HG02981 (cell line): ENCODE results near the gene TRMT6.

Source experiments
- ATAC-seq: cut with Tn5 transposase; IDR thresholded peaks from one replicate; pipeline ENCODE4 v1.9.1; 2021; ENCODE audit warnings: mild to moderate bottlenecking, moderate library complexity; ENCODE audit not compliant: unreplicated experiment

Gene TRMT6, protein sequence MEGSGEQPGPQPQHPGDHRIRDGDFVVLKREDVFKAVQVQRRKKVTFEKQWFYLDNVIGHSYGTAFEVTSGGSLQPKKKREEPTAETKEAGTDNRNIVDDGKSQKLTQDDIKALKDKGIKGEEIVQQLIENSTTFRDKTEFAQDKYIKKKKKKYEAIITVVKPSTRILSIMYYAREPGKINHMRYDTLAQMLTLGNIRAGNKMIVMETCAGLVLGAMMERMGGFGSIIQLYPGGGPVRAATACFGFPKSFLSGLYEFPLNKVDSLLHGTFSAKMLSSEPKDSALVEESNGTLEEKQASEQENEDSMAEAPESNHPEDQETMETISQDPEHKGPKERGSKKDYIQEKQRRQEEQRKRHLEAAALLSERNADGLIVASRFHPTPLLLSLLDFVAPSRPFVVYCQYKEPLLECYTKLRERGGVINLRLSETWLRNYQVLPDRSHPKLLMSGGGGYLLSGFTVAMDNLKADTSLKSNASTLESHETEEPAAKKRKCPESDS

DNA sequence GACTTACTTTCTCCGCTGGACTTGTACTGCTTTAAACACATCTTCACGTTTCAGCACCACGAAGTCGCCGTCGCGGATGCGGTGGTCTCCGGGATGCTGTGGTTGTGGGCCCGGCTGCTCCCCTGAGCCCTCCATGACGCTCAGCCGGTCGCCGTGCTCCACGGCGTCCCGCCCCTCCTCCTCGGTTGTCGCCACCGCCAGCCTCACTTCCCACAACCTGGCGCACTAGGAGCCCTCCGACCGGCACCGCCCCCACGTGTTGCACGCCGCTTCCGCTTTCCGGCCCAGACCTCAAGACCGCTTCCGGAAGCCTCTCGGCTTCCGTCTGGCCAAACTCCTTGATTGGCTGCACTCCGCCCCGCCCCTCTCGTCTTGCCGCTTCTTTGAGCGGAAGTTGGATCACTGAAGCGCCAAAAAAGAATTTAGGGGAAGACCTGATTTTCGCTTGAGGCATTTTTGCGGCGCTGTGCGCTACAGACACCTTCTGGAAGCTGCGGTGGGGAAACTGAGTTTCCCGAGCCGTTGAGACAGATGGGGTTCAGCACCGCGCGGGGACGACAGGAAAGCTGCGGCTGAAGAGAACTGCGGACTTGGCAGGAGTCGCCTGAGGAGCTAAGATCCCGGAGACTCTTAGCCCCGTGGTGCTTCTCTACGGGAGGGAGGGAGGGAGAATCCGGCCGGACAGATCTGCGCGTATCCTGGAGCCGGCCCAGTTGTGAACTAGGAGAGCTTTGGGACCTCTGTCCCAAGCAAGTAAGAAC, at the start of gene TRMT6, which contains the start of gene MCM8:
Gene TRMT6, minus strand, starts transcription at position 263 of the 761 bp plus-strand sequence. Its CDS starts 128 bp downstream, at position 135.
Gene MCM8, plus strand, starts transcription at position 382 of the 761 bp plus-strand sequence. CDS start 1,364 bp downstream, outside the sequence.
- ATAC-seq, result peak; percentile 96

DNA sequence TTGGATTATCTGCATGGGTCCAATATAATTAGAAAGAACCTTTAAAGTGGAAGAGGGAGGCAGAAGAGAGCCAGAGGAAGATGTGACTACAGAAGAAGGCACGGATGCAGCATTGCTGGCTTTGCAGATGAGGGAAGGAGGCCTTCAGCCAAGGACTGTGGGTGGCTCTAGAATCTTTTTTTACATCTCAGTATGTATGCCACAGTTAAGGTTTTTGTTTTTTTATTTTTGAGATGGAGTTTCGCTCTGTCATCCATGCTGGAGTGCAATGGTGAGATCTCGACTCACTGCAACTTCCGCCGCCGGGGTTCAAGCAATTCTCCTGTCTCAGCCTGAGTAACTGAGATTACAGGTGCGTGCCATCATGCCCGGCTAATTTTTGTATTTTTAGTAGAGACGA, 49.5 kb upstream of the TRMT6 start:
- ATAC-seq, result no peak

DNA sequence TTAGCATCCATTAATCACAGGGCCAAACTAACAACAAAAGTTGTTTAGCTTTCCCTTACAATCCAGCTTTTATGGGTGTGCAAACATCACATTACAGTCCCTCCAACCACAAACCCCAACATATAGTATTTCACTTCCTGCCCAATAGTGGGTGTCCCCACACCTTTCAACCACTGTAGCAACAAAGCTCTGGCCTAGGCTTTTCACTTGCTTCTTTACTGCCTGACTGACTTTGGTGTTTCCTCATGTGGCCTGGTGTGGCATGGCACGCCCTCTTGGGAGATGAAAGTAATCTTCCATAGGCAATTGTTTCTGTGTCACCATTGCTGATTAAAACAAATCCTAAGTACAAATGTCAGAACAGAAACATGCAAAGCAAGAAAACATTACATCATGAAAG, 46.4 kb upstream of the TRMT6 start:
- ATAC-seq, result peak; percentile 97

DNA sequence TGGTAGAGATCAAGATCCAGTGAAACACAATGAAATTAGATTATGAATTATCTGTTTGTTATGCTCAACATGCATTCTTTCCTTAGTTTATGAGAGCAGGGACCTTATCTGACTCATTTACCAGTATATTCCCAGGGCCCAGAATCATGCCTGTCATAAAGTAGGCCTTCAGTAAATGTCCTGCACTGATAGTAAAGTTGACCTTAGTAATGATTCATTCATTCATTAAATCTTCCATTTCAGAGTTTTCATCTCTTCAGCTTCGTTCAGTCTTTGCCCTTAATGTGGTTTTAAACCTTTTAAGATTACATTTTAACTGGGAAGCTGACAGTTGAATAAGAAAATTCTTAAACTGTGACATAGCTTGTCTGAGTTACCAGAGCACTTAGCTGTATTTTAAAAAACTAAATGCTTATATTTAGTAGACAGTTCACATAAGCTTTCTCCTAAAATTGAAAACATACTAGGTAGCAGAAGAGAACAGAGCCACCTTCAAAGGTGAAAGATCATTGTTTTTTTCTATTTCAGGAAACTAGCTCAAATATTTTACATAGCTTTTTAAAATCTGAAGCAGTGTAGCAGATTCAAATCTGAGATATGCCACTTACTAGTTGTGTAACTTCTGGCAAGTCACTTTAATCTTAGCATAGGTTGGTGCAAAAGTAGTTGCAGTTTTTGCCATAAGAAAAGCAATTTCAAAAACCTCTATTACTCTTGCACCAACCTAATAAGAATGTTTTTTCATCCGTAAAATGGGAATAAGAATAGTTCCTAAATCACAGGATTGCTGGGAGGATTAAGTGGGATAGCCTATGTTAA, 41.5 kb upstream of the TRMT6 start:
- ATAC-seq, result no peak

DNA sequence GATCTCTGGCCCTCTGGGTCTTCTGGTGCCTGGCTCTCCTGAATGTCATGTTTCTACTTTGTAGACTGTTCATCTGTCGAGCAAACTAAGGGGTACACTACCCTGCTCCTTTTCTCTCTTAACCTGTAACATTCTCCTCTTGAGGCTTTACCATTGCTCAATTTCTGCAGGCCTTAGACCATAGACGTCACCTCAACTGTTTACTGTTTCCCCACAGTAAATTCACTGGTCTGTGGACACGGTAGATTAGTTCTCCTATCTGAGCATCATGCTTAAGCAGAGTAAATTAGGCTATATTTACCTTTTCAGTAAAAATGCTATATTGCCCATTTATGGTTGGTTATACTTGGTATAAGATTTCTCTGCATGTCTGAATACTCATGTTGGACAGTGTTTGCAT, 40.6 kb upstream of the TRMT6 start:
- ATAC-seq, result no peak

DNA sequence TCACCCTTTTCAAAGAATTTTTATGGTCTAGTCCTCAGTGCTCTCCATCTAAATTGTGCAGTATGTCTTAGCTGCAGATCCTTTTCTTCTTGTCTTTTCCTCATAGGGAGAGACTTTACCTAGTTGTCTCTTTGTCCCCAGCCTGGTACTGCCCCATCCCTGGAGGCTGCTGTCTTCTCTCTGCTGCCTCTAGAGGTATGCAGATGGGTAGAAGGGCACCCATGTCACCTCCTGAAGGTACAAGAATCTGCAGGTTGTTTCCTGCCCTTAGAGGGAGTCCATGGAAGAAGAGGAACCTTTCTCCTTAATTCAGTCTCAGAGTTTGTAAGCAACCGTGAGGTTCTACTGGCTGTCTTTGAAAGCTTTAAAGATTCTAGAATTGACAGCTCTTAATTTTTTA, 39.2 kb upstream of the TRMT6 start:
- no peak for ATAC-seq

DNA sequence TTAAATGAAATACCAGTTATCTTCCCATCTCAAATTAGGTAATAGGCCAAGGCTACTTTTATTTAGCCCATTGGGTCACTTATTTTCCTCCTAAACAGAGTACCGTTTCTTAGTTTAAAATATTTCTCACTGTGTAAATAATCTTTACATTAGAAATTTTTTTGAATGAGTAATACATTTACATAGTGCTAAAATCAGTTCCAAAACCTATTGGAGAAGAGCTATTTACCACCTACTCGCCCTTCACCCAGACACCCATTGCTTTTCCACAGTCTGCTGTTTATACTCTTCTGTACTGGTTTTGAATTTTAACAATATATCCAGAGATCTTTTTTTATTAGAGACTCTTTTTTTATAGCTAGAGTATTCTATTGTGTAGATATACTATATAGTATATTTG, 37.0 kb upstream of the TRMT6 start:
- ATAC-seq, result no peak

DNA sequence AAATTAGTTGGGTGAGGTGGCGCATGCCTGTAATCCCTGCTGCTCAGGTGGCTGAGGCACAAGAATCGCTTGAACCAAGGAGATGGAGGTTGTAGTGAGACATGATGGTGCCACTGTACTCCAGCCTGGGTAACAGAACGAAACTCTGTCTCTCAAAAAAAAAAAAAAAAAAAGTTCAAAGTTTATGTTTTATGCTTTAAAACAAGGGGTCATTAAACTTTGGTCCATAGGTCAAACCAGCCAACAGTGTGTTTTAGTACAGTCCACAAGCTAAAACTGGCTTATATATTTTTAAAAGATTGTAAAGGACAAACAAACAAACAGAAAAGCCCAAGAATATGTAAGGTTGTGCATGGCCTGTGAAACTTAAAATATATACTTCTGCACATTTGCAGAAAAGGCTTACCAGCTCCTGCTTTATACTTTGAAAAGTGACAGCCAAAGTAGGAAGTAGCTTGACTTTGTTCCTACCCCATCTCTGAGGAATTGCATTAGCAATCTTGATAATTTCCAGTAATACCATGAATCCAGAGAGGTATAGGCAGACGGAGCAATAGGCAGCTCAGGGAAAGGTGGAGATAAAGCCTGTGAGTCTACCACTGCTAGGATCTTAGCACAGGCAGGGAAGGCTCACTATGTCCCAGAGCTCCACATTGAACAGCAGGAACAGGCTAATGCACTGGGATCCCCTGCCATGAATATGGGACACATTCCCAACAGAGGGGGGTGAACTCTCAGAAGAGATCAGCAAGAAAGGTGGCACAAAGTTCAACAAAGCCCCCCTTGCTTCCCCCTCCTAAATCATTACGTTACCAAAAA, 30.6 kb upstream of the TRMT6 start:
- ATAC-seq, result no peak

DNA sequence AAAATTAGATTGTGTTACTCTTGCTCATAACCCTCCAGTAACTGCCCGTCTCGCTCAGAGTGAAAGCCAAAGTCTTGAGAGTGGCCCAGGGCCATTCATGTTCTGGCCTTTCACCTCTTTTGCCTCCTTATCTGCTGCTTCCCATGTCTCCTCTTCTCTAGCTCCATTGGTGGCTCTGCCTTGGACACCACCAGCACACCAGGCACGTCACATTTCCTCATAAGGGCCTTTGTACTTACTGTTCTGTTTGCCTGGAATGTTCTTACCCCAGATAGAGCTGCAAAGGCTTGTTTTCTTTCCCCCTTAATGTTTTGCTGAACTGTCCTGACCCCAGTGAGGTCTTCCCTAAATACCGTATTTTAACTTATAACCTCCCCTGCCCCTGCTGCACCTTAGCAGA, 29.5 kb upstream of the TRMT6 start:
- ATAC-seq, result no peak

DNA sequence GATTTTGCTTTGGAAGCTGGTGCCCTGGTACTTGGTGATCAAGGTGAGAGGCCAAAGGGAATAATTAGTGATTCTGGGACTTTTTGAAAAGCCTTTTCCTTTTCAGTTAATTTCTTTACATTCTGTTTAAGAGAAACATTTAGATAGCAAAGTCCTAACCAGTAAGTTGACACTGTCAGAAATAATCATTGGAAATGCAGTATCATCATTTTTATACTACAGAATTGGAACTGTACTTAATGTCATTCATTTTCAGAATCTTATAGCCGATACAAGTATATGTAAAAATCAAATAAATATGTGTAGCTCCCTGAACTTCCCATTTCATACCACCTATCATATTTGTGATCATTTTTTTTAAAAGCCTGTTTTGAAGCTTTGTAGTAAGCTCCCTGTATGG, 27.6 kb upstream of the TRMT6 start:
- ATAC-seq, result no peak

DNA sequence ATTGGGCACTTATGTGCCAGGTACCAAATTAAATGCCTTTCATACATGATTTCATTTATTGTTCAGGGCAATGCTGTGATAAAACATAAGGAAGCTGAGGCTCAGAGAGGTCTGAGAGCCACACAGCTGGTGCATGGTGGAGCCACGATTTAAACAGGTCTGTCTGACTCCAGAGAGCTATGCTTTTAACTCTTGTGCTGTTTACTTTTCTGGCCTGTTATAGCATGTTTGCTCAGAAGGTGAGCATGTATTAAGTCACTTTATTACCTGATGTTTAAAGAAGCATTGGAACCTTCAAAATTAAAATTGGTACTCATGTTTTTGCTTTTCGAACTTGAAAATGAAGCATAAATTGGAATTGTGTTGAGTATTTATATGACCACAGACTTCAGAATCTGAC, 26.9 kb upstream of the TRMT6 start:
- no peak for ATAC-seq

DNA sequence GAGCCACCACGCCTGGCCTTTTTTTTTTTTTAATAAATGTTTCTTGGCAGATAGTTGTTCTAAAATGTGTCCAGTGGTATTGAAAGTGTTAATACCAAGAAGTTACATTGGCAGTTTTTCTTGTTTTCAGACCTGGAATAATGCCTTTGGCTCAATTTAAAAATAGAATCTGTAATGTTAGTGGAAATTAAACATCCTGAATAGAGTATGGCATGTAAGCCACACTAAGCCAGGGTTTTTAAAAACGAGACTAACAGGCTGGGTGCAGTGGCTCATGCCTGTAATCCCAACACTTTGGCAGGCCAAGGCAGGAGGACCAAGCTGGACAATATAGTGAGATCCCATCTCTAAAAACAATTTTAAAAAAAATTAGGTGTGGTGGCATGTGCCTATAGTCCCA, 25.4 kb upstream of the TRMT6 start:
- no peak for ATAC-seq

DNA sequence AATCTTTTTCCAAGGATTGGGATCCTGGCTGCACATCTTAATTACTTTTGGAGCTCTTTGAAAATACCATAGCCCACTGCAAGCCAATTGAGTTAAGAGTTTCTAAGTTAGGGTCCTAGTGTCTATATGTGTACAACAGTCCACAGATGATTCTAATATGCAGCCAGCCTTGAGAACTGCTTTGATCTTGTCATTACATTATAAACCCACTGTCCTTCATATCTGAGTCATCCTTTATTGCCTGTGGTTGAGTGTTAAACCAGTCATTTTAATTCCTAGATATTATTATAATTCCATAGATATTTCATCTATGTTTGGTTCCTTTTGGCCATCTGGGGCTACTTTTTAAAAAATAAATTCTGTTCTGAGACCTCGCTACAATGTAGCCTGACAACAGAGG, 24.2 kb upstream of the TRMT6 start:
- ATAC-seq, result no peak

DNA sequence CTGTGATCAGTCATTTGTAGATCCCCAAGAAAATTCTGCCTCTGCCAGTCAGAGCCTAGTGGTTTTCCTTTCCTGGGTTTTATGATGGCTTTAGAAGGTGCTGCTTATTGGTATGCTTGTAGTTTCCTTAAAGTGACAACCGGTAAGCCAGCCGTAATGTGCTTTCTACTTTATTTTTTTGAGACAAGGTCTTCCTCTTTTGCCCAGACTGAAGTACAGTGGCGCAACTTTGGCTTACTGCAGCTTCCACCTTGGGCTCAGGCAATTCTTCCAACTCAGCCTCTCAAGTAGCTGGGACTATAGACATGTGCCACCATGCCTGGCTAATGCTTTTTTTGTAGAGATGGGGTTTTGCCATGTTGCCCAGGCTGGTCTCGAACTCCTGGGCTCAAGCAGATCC, 23.6 kb upstream of the TRMT6 start:
- no peak for ATAC-seq

DNA sequence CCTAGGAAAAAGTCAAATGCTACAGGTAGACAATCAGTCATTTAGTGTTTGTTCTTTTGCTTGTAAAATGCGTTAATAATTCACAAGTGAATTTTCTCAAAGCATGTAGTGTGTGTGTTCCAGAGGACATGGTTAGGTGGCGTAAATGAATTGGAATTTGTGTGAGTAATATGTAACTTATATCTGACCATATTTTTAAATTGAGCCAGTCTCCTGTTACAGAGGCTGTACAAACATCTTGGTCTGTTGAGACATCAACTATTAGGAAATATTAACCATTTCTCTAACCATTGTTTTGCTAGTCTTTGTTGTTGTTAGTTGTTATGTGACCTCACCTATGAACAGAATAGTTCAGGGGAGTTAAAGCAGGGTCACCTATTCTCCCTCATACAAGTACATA, 22.8 kb upstream of the TRMT6 start:
- no peak for ATAC-seq

DNA sequence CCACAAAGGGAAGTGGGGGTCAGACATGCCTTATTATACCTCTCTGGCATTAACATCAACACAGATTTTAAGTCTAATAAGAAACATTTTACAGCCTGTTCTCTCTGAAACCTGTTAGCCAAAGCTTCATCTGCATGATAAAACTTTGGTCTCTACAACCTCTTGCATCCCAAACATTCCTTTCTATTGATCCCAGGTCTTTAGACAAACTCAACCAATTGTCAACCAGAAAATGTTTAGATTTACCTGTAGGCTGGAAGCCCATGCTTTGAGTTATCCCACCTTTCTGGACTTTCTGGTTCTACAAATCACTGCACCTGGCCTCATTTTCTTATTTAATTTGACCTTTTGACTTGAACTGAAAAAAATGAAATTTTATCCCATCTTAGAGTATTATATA, 20.9 kb upstream of the TRMT6 start:
- ATAC-seq, result no peak

DNA sequence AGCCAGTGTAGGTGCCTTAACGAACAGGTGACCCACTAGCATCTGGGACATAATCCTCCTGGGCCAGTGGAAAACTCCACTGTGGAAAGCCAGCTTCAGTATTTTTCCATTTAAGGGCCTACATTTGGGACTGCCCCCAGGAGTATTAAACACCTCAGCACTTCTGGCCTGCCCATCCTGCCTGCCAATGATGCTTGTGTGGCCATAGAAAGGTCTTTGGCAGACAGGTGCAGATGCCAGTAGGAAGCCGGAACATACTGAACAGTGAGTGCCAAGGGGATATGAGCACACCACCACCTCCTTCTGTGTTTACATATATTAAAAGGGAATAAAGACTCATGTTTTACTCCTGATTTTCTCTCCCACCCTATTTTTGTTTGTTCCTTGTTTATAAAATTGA, 20.0 kb upstream of the TRMT6 start:
- ATAC-seq, result no peak

DNA sequence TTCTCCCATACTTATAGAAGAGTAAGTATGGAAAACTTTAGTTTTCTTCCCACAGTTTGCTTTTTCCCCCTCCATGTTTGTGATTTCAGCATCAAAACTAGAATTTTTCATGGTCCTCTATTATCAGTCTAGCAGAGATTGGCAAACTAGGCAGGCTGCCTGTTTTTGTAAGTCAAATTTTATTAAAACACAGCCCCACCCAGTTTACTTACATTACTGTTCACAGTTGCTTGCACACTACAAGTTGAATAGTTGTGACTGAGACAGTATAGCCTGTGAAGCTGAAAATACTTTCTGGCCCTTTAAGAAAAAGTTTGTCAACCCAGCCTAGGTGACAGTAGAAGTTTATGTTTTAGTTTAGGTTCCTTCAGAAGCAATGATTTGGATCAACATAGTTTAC, 19.6 kb upstream of the TRMT6 start:
- no peak for ATAC-seq

DNA sequence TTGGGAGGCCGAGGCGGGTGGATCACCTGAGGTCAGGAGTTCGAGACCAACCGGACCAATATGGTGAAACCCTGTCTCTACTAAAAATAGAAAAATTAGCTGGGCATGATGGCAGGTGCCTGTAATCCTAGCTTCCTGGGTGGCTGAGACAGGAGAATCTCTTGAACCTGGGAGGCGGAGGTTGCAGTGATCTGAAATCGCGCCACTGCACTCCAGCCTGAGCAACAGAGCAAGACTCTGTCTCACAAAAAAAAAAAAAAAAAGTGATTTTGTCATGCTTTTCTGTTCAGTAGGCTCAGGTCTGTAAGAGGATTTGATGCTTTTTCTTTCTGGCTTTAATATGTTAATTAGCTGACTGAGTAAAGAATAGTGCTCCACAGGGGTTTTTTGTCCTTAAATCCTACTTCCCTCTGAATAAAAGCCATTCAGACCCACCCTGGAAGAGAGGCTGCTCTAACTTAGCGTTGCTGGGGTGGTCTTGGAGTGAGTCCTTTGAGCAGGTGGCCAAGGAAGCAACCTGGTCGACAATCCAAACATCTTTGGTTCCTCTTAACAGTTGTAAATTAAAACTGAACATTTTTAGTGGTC, 19.1 kb upstream of the TRMT6 start:
- ATAC-seq, result no peak

DNA sequence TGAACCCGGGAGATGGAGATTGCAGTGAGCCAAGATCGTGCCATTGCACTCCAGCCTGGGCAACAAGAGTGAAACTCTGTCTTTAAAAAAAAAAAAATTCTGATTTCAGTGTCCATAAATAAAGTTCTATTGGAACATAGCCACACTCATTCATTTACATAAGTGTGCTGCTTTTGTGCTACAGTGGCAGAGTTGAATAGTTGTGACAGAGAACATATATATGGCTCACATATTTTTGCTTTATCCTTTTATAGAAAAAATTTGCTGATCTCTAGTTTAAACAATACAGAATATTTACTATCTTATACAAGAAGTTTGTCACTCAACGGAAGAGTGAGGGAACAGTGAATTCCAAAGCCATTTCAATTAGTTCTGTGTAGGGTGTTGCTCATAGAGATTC, 18.1 kb upstream of the TRMT6 start:
- ATAC-seq, result no peak
